ENCODE data around the gene NBPF1.
"Not testable (repeated sequence)": the region's sequence is repeated elsewhere in the genome, so short reads cannot be mapped to it uniquely, and the experiment has no call there.

NBPF1 gene

DNA sequence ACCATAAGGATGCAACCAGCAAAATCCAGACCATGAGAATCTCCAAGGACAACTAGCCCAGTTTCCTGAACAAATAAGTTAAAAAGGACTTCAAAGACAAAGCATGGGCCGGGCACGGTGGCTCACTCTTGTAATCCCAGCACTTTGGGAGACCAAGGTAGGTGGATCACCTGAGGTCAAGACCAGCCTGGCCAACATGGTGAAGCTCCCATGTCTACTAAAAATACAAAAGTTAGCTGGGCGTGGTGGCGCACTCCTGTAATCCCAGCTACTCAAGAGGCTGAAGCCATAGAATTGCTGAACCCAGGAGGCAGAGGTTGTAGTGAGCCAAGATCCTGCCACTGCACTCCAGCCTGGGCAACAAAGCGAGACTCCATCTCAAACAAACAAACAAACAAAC is 22.6 kb upstream of the NBPF1 start:
- not testable (repeated sequence) for H3K9me3 Mint-ChIP-seq; ATAC-seq (replicated peaks; ENCODE audit: extremely low read depth, poor library complexity, severe bottlenecking); H3K27me3 Mint-ChIP-seq; H3K4me3 Mint-ChIP-seq; H3K4me1 Mint-ChIP-seq; H3K27ac Mint-ChIP-seq (ENCODE audit: low read depth)
- H3K36me3 Mint-ChIP-seq (ENCODE audit: insufficient read depth), result peaks cover 24% of the 10 kb centered on the region
- DNase-seq (ENCODE audit: low spot score in 2 of 2), result peak in 1 of 2 donors; percentile 13

DNA sequence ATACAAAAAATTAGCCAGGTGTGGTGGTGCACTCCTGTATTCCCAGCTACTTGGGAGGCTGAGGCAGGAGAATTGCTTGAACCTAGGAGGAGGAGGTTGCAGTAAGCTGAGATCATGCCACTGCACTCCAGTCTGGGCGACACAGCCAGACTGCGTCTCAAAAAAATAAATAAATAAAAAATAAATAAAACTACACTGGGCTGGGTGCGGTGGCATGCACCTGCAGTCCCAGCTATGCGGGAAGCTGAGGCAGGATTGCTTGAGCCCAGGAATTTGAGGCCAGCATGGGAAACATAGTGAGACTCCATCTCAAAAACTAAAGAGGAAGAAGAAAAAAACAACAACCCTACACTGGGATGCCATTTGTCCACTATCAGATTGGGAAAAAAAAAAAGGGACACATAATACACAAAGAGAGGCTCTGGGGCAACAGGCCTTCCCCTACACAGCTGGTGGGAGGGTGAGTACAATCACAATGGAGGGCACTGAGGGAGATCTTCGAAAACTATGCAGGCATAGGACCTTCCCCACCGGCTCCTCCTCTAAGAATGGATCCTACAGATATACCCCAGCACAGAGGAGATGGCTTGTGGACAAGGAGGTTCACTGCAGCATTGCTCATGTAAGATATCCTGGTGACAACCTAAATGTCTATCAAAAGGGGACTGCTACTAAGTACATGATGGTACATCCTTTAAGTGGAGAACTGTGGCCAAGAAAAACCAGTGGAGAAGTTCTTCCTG is 20.3 kb upstream of the NBPF1 start:
- H3K9me3 Mint-ChIP-seq; ATAC-seq (replicated peaks; ENCODE audit: extremely low read depth, poor library complexity, severe bottlenecking); H3K27ac Mint-ChIP-seq (ENCODE audit: low read depth); H3K27me3 Mint-ChIP-seq; H3K4me3 Mint-ChIP-seq: not testable (repeated sequence)
- Mint-ChIP-seq H3K36me3 (ENCODE audit: insufficient read depth) (peaks cover 39% of the 10 kb centered on the region), H3K4me1 (peaks cover 12% of the 10 kb centered on the region)
- DNase-seq (ENCODE audit: low spot score in 2 of 2), result peak in 1 of 2 donors; percentile 14

DNA sequence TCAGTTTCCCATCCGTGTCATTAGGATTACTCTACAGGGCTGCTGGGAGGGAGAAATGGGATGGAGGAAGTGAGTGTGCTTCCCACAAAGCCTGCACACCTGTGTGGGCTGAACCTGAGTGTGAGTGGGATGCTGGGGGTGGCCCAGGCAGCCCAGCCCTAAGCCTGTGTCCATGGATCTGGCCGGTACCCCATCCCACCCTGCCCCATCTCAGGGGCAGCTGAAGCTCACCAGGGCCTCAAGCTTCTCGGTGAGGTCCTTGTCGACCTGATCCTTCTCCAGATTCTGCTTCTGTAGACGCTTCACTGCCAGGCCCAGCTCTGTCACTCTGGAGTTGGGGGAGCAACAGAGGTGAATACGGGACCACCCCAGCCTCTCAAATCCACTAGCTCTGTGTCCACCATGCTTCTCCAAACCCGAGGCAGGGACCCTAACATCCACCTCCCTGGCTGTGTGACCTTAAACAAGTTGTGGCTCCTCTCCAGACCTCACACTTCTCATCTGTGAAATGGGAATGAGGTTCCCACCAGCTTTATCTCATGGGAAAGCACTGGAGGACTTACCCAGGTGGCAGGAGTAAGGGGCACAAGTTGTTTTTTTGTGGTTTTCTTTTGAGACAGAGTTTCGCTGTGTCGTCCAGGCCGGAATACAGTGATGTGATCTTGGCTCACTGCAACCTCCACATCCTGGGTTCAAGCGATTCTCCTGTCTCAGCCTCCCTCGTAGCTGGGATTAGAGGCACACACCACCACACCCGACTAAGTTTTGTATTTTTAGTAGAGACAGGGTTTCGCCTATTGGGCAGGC is 18.9 kb upstream of the NBPF1 start:
- H3K36me3 Mint-ChIP-seq (ENCODE audit: insufficient read depth), result peaks cover 45% of the 10 kb centered on the region
- H3K4me1 Mint-ChIP-seq, result peaks cover 14% of the 10 kb centered on the region
- not testable (repeated sequence) for H3K27ac Mint-ChIP-seq (ENCODE audit: low read depth); ATAC-seq (replicated peaks; ENCODE audit: extremely low read depth, poor library complexity, severe bottlenecking); H3K27me3 Mint-ChIP-seq; H3K4me3 Mint-ChIP-seq; H3K9me3 Mint-ChIP-seq
- peak in 1 of 2 donors; percentile 15 for DNase-seq (ENCODE audit: low spot score in 2 of 2)

DNA sequence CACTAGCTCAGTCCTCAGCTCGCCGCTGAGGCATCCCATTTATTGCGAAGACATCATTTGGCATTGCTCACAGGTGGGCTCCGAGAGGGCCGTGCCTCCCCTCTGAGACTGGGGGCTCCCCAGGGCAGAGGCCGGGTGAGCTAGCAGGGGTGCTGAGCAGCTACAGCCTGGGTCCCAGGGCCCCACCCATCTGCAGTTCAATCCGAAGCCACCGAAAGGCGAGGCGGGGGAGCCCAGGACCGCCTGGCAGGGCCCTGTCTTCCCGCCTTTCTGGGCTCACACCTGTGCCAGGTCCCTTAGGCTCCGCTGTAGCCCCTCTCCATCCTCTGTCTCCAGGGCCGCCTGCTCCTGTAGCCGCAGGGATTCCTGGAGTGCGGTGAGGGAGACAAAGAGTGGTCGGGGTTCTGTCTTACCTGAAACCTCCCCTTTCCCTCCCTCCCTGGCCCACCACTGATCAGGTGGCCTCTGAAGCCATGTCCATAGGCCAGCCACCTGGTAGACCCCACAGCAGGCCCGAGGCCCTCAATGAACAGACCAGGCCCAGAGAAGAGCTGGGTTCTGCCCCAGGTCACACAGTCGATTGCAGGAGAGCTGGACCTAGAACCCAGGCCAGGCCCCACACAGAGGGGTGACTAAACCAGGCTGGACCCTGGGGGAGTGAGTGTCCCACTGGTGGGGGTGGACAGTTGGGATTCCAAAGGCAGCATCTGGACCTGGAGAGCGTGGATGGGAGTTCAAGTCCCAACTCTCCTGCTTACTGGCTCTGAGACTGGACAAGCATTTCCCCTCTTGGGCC is 18.1 kb upstream of the NBPF1 start:
- DNase-seq (ENCODE audit: low spot score in 2 of 2) (no peak), ATAC-seq (replicated peaks; ENCODE audit: extremely low read depth, poor library complexity, severe bottlenecking) (no peak)
- H3K27me3 Mint-ChIP-seq, result no peaks in the 10 kb centered on the region
- H3K4me1 Mint-ChIP-seq, result peaks cover 14% of the 10 kb centered on the region
- H3K27ac Mint-ChIP-seq (ENCODE audit: low read depth), result no peak overlapping the region
- H3K36me3 Mint-ChIP-seq (ENCODE audit: insufficient read depth), result peaks cover 45% of the 10 kb centered on the region
- no peak overlapping the region for H3K4me3 Mint-ChIP-seq
- no peaks in the 10 kb centered on the region for H3K9me3 Mint-ChIP-seq

DNA sequence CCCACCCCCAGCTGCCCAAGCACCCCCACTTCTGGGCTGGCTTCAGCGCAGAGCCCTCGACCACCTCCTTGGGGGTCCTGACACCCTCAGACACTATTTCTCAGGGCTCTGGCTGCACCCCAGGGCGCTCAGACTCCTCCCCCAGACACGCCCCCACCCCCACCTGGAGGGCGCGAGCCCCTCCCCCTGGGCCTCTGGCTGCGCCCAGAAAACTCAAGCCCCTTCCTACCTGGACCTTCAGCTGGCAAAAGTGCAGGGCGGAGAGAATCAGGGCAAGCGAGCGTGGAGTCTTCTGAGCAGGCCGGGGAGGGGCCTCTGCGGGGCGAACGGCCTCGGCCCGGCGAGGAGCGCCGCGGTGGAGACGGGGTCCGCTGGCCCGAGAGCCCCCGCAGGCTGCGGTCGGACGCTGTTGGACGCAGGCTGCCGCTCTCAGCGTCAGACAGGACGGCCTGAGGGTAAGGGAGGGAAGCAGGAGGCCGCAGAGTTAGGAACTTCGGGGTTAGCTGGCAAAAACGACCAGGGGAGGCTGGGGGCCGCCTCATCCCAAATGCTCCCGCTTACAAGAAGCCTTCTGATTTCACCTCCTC is 17.4 kb upstream of the NBPF1 start:
- no peaks in the 10 kb centered on the region for H3K9me3 Mint-ChIP-seq
- H3K27ac Mint-ChIP-seq (ENCODE audit: low read depth), result no peak overlapping the region
- ATAC-seq (replicated peaks; ENCODE audit: extremely low read depth, poor library complexity, severe bottlenecking), result no peak
- no peak overlapping the region for H3K4me3 Mint-ChIP-seq
- DNase-seq (ENCODE audit: low spot score in 2 of 2), result no peak
- H3K36me3 Mint-ChIP-seq (ENCODE audit: insufficient read depth), result peaks cover 50% of the 10 kb centered on the region
- H3K4me1 Mint-ChIP-seq, result peaks cover 14% of the 10 kb centered on the region
- H3K27me3 Mint-ChIP-seq, result no peaks in the 10 kb centered on the region

DNA sequence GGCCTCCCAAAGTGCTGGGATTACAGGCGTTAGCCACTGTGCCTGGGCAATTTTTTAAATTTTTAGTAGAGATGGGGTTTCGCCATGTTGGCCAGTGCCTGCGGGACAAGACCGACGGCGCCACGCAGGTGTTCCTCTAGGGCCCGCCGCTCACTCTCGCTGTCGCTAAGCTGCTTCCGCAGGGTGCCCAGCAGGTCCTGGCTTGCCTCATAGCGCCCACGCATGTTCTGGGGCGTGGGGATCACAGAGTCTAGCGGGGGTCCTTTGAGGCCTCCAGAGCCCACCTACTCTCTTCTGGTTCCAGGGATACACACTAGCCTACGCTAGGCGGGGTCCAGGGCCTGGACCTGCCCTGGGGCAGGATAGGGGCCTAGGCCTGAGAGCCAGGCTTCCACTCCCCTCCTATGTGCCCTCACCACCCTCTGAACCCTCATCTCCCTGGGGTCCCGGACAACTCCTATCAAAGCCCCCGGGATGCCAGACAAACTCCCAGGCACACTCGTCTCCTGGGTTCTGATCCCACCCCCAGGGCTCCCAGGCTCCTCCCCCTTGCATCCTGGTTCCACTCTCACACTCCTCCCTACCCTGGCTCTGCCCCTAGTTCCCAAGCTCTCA is 16.7 kb upstream of the NBPF1 start:
- H3K4me1 Mint-ChIP-seq, result peaks cover 17% of the 10 kb centered on the region
- peaks cover 50% of the 10 kb centered on the region for H3K36me3 Mint-ChIP-seq (ENCODE audit: insufficient read depth)
- H3K27ac Mint-ChIP-seq (ENCODE audit: low read depth); H3K27me3 Mint-ChIP-seq; H3K9me3 Mint-ChIP-seq; ATAC-seq (replicated peaks; ENCODE audit: extremely low read depth, poor library complexity, severe bottlenecking); H3K4me3 Mint-ChIP-seq; DNase-seq (ENCODE audit: low spot score in 2 of 2): not testable (repeated sequence)

DNA sequence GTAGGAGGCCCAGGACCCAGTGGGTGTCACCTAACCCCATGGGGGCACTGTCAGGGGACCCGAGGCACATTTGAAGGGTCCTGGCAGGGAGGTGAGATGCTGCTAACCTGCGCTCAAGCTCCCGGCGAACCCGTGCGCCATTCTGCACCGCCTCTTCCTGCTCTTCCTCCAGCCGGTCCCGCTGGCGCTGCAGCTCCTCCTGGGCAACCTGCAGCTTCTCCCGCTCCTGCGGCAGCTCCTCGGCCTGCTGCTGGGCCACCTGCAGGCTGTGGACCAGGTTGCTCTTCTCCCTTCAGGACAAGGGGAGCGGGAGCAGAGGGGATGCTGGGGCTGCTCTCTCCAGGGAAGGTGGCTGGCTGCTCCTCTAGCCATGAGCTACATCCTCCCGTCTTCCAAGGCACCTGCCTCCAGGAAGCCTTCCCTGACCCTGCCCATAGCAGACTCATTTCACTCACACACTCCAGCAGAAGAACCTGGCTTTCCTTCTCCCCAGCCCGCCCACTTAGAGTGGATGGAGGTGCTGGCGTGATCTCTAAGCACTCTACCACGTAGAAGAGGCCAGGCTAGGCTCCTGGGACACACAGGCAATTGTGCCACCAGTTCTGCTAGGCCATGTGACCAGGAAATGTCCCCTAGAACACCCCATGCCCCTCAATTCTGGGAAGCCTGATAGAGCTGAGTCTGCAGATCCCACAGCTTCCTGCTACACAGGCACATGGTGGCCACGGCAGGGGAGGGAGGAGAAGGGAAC is 15.2 kb upstream of the NBPF1 start:
- H3K9me3 Mint-ChIP-seq, result no peaks in the 10 kb centered on the region
- peak overlapping the region; percentile 30 for H3K27ac Mint-ChIP-seq (ENCODE audit: low read depth)
- H3K4me3 Mint-ChIP-seq, result no peak overlapping the region
- peaks cover 37% of the 10 kb centered on the region for H3K36me3 Mint-ChIP-seq (ENCODE audit: insufficient read depth)
- ATAC-seq (replicated peaks; ENCODE audit: extremely low read depth, poor library complexity, severe bottlenecking) (no peak), DNase-seq (ENCODE audit: low spot score in 2 of 2) (no peak)
- no peaks in the 10 kb centered on the region for H3K27me3 Mint-ChIP-seq
- peaks cover 12% of the 10 kb centered on the region for H3K4me1 Mint-ChIP-seq

DNA sequence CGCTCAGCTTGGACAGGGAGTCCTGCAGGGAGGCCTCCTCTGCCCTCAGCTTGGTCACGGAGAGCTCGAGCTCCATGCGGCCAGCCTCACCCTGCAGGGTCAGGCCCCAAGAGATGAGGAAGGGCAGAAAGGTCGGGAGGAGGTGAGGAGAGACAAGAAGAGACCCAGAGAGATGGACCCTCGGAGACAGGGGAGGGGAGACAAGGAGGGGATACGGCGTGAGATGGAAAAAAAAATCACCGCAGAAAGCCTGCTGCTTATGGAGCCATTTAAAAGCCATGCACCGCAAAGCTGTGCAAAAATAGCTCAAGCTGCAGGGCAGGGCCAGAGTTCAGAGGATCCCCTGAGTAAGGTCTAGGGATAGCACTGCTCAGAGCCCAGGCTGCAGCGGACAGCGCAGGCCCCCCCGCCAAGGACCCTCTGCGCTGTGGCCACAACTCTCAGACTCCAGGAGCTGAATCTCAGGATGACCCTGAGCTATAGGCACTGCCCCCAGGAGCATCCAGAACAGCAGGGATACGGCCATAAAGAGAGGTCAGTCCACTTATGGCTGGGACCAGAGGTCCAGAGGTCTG is 13.1 kb upstream of the NBPF1 start:
- not testable (repeated sequence) for H3K27ac Mint-ChIP-seq (ENCODE audit: low read depth); H3K9me3 Mint-ChIP-seq; ATAC-seq (replicated peaks; ENCODE audit: extremely low read depth, poor library complexity, severe bottlenecking); H3K4me3 Mint-ChIP-seq; DNase-seq (ENCODE audit: low spot score in 2 of 2); H3K27me3 Mint-ChIP-seq
- H3K36me3 Mint-ChIP-seq (ENCODE audit: insufficient read depth), result peaks cover 29% of the 10 kb centered on the region
- peaks cover 11% of the 10 kb centered on the region for H3K4me1 Mint-ChIP-seq

DNA sequence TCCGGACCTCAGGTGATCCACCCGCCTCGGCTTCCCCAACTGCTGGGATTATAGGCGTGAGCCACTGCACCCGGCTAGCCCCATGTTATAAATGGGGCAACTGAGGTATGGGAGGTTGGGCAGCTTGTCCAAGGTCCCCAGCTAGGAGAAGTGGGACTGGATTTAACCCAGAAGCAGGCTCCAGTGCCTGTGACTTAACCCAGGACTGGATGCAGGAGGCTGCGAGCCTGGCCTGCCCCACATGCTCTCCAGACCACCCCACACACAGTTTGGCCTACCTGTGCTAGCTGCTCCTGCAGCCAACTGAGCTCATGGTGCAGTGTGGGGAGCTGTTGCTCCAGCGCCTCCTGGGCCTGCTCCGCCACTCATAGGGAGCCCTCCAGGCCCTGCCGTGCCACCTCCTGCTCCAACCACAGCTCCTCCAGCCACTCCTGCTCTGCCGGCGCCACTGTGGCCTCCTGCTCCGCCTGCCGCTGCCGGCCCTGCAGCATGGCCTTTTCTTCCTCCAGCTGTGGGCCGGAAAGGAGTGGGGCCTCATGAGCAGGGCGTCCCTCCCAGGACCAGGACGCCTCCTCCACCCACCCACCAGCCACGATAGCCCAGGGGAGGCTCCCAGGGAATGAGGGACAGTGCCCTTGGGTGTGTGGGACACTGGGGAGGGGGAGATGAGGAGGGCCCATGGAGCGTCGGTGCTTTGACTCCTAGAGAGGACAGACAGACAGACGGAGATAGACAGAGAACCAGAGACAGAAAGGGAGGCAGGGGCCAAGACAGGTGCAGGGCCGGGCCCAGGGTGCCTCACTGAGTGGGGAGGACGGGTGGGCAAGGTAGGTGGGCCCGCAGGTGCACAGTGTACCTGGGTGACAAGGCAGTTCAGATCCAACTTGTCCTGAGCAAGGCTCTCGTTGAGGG is 12.4 kb upstream of the NBPF1 start:
- no peak for DNase-seq (ENCODE audit: low spot score in 2 of 2)
- H3K36me3 Mint-ChIP-seq (ENCODE audit: insufficient read depth), result peaks cover 28% of the 10 kb centered on the region
- H3K4me3 Mint-ChIP-seq, result no peak overlapping the region
- H3K4me1 Mint-ChIP-seq, result peaks cover 11% of the 10 kb centered on the region
- no peak for ATAC-seq (replicated peaks; ENCODE audit: extremely low read depth, poor library complexity, severe bottlenecking)
- no peak overlapping the region for H3K27ac Mint-ChIP-seq (ENCODE audit: low read depth)
- no peaks in the 10 kb centered on the region for H3K27me3 Mint-ChIP-seq
- no peaks in the 10 kb centered on the region for H3K9me3 Mint-ChIP-seq

DNA sequence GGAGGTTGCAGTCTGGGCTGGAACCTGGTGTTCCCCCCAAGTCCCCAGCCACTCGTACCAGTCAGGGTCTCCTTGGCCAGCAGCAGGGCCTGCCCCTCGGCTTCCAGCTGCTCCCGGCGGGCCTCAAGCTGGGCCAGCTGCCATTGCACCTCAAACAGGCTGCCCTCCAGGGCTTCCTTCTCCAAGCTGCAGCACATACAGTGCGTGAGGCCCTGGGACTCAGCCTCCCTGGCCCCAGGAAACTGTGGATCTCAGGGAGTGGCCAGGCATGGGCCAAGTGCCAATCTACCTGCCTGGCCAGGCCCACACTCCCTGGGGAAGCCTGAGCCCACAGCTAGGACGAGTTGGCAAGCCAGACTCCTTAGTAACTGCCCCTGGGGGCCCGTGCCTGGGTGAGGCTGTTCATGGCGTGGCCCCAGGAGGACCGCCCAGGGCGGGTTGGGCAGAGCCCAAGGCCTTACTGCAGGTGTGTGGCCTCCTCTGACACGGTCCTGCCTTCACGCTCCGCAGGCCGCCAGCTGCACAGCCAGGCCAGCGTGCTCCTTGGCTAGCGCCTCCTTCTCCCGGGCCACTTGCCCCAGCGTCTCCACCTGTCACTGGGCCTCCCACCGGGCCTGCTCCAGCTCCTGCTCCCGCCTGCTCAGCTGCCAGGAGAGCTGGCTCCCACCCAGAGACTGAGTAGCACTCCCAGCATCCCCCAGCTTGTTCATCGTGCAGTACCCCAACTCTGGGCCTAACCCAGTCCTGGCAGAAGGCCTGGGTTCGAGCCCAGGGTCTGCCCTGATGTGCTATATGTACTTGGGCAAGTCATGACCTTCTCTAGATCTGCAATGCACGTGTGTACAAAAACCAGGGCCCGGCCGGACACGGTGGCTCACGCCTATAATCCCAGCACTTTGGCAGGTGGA is 10.7 kb upstream of the NBPF1 start:
- Mint-ChIP-seq H3K4me1 (peaks cover 11% of the 10 kb centered on the region), H3K36me3 (ENCODE audit: insufficient read depth) (peaks cover 15% of the 10 kb centered on the region)
- not testable (repeated sequence) for ATAC-seq (replicated peaks; ENCODE audit: extremely low read depth, poor library complexity, severe bottlenecking); H3K9me3 Mint-ChIP-seq; DNase-seq (ENCODE audit: low spot score in 2 of 2); H3K4me3 Mint-ChIP-seq; H3K27ac Mint-ChIP-seq (ENCODE audit: low read depth); H3K27me3 Mint-ChIP-seq
